Epithelial cell of prostate (primary cell): ENCODE data around the gene CD200.
A peak's percentile ranks its signal among the peaks of the same experiment; 100 is the strongest.
"Not testable (repeated sequence)": the region's sequence is repeated elsewhere in the genome, so short reads cannot be mapped to it uniquely, and the experiment has no call there.

Experiments used
- DNase-seq: peaks from one replicate; pipeline ENCODE4 v3.0.0-alpha.2; 2011; ENCODE audit warnings: low read depth, low spot score
- H3K27ac ChIP-seq: fragments of 450-650 bp; 2 replicates; pipeline ENCODE4 v1.5.1; 2017; ENCODE audit warnings: mild to moderate bottlenecking

CD200 gene

GRCh38 chr3:112354642-112355306, 21.8 kb downstream of the CD200 start:
- DNase-seq: no peak
- H3K27ac ChIP-seq: no peak overlapping the region

- no peak overlapping the region for H3K27ac ChIP-seq
- no peak for DNase-seq
These were observed 22.3 kb downstream of the CD200 start for GRCh38 chr3:112355307-112355687.

- no peak for DNase-seq
- H3K27ac ChIP-seq: no peak overlapping the region
These were observed 25.2 kb downstream of the CD200 start for GRCh38 chr3:112357930-112358780.

GRCh38 chr3:112360561-112360960, 27.6 kb downstream of the CD200 start:
- H3K27ac ChIP-seq: no peak overlapping the region
- no peak for DNase-seq

GRCh38 chr3:112362221-112362620, 29.3 kb downstream of the CD200 start:
- no peak for DNase-seq
- no peak overlapping the region for H3K27ac ChIP-seq

- H3K27ac ChIP-seq: peak overlapping the region; percentile 69
These were observed 31.3 kb downstream of the CD200 start for GRCh38 chr3:112364291-112364690.

GRCh38 chr3:112365035-112365434, 32.1 kb downstream of the CD200 start:
- peak overlapping the region; percentile 69 for H3K27ac ChIP-seq
- DNase-seq: no peak

More at GRCh38 chr3:112364291-112364690, 31.3 kb downstream of the CD200 start:
- no peak for DNase-seq

GRCh38 chr3:112365636-112366035, 32.7 kb downstream of the CD200 start:
- DNase-seq: no peak
- H3K27ac ChIP-seq: peak overlapping the region; percentile 69

- H3K27ac ChIP-seq: peak overlapping the region; percentile 69
- DNase-seq: no peak
These were observed 33.6 kb downstream of the CD200 start for GRCh38 chr3:112366522-112366921.

GRCh38 chr3:112371569-112371968, 38.6 kb downstream of the CD200 start:
- H3K27ac ChIP-seq: no peak overlapping the region
- no peak for DNase-seq

- DNase-seq: no peak
- H3K27ac ChIP-seq: no peak overlapping the region
These were observed 39.4 kb downstream of the CD200 start for GRCh38 chr3:112372396-112372795.

GRCh38 chr3:112373476-112373875, 40.5 kb downstream of the CD200 start:
- DNase-seq: no peak
- H3K27ac ChIP-seq: no peak overlapping the region

GRCh38 chr3:112373924-112374323, 41.0 kb downstream of the CD200 start:
- H3K27ac ChIP-seq: no peak overlapping the region
- DNase-seq: no peak

- DNase-seq: no peak
- H3K27ac ChIP-seq: no peak overlapping the region
These were observed 41.4 kb downstream of the CD200 start for GRCh38 chr3:112374333-112374734.

- no peak overlapping the region for H3K27ac ChIP-seq
- DNase-seq: no peak
These were observed 42.2 kb downstream of the CD200 start for GRCh38 chr3:112375117-112375516.

GRCh38 chr3:112376241-112376911, 43.4 kb downstream of the CD200 start:
- no peak overlapping the region for H3K27ac ChIP-seq
- DNase-seq: no peak

- no peak for DNase-seq
- peak overlapping the region; percentile 90 for H3K27ac ChIP-seq
These were observed 44.0 kb downstream of the CD200 start for GRCh38 chr3:112376992-112377391.

GRCh38 chr3:112377568-112378071, 44.7 kb downstream of the CD200 start:
- H3K27ac ChIP-seq: peak overlapping the region; percentile 90
- DNase-seq: no peak

- DNase-seq: not testable (repeated sequence)
- H3K27ac ChIP-seq: peak overlapping the region; percentile 90
These were observed 45.4 kb downstream of the CD200 start for GRCh38 chr3:112378347-112378746.

- peak overlapping the region; percentile 90 for H3K27ac ChIP-seq
- DNase-seq: peak; percentile 95
These were observed 46.2 kb downstream of the CD200 start for GRCh38 chr3:112379020-112379690.
